K562 (cell line): ENCODE measurements around the gene DDIT3. TPM values are rescaled to one million over a fixed set of nuclear protein-coding genes. Genes with fewer than 3 reads are reported as not detected.

Experiments used
- CBX5 ChIP-seq: IDR thresholded peaks from 2 replicates; pipeline ENCODE4 v1.6.1; 2014; ENCODE audit warnings: low read depth, borderline replicate concordance
- CREM ChIP-seq: IDR thresholded peaks from 2 replicates; pipeline ENCODE4 v1.6.1; 2014; ENCODE audit warnings: antibody characterized with exemption, low read depth
- DPF2 ChIP-seq: fragments of 450-650 bp; IDR thresholded peaks from 2 replicates; pipeline ENCODE4 v1.6.1; 2016
- GATA2 ChIP-seq: sonication (generic); formaldehyde crosslinking; IDR thresholded peaks from 2 replicates; pipeline ENCODE4 v1.4.0; 2020; ENCODE audit warnings: mild to moderate bottlenecking, missing genetic modification reagents
- GTF2E2 ChIP-seq: fragments of 200-800 bp; sonication (Bioruptor generic); IDR thresholded peaks from 2 replicates; pipeline ENCODE4 v1.6.1; 2016; ENCODE audit warnings: missing genetic modification characterization, missing compliant biosample characterization
- HMG20B ChIP-seq: fragments of 250-450 bp; sonication (Bioruptor Pico); IDR thresholded peaks from 2 replicates; pipeline ENCODE4 v1.5.0; 2021; ENCODE audit warnings: mild to moderate bottlenecking
- HNRNPL ChIP-seq: fragments of 200-400 bp; formaldehyde crosslinking; IDR thresholded peaks from 2 replicates; pipeline ENCODE4 v1.6.1; 2017; ENCODE audit warnings: low read depth, mild to moderate bottlenecking, low read length
- KHSRP ChIP-seq: fragments of 450-650 bp; IDR thresholded peaks from 2 replicates; pipeline ENCODE4 v1.6.1; 2017
- KLF10 ChIP-seq: fragments of 250-450 bp; sonication (Bioruptor Pico); IDR thresholded peaks from 2 replicates; pipeline ENCODE4 v1.6.1; 2021; ENCODE audit warnings: matching md5 sums
- MEF2D ChIP-seq: conservative IDR thresholded peaks from 2 replicates; pipeline ENCODE4 v1.6.1; 2016; ENCODE audit warnings: low read depth, missing genetic modification characterization, missing compliant biosample characterization
- MTA2 ChIP-seq: fragments of 450-650 bp; IDR thresholded peaks from 2 replicates; pipeline ENCODE4 v1.6.1; 2016; ENCODE audit warnings: low read depth
- MTF1 ChIP-seq: fragments of 250-450 bp; sonication (Bioruptor Pico); IDR thresholded peaks from 2 replicates; pipeline ENCODE4 v1.9.0; 2021; ENCODE audit warnings: moderate library complexity, mild to moderate bottlenecking, inconsistent platforms, borderline replicate concordance
- NR1H2 ChIP-seq: sonication (generic); formaldehyde crosslinking; IDR thresholded peaks from 2 replicates; pipeline ENCODE4 v1.4.0; 2020; ENCODE audit warnings: mild to moderate bottlenecking, missing genetic modification reagents
- PHB ChIP-seq: fragments of 250-450 bp; sonication (Bioruptor Pico); IDR thresholded peaks from 2 replicates; pipeline ENCODE4 v1.5.0; 2021
- POLR2AphosphoS5 ChIP-seq: IDR thresholded peaks from 2 replicates; pipeline ENCODE4 v1.6.1; 2011; ENCODE audit warnings: mild to moderate bottlenecking, low read depth, low read length, moderate library complexity; ENCODE audit not compliant: control insufficient read depth, insufficient read depth
- RCOR1 ChIP-seq, 2 experiments: IDR thresholded peaks; 2 replicates each; pipeline ENCODE4 v1.6.1; 2012; ENCODE audit warnings: low read depth in 2 of 2, low read length in 2 of 2, borderline replicate concordance in 1 of 2, improper control_type of control experiment in 1 of 2
- SETDB1 ChIP-seq: IDR thresholded peaks from one replicate; pipeline ENCODE4 v1.6.1; 2012; ENCODE audit warnings: low read length, control low read depth, inconsistent platforms
- ZNF232 ChIP-seq: sonication (generic); formaldehyde crosslinking; IDR thresholded peaks from 2 replicates; pipeline ENCODE4 v1.8.0; 2022; ENCODE audit warnings: mild to moderate bottlenecking, missing genetic modification reagents
- ZSCAN32 ChIP-seq: fragments of 450-650 bp; formaldehyde crosslinking; IDR thresholded peaks from 2 replicates; pipeline ENCODE4 v1.4.0; 2020; ENCODE audit warnings: mild to moderate bottlenecking, moderate library complexity
- polyA plus RNA-seq, 8 experiments: library from polyadenylated mRNA; depleted of rRNA in 4 of 8; stranded (reverse) in 5 of 8; unstranded in 3 of 8; fragments of >200 nt; fragmentation: Nextera tagmentation in 2 of 8; fragmentation: Illumina TruSeq in 1 of 8; extraction: Ambion mirVana in 2 of 8; extraction: Trizol in 1 of 8; gene quantifications; 2 replicates each; pipeline versions ENCODE4 v1.2.1 to v1.2.3, GENCODE V29; 2011 to 2014; ENCODE audit warnings: inconsistent platforms in 1 of 8, missing spikeins in 1 of 8
- total RNA-seq, 7 experiments: library from RNA; depleted of rRNA in 6 of 7; stranded (reverse); fragments of >200 nt in 6 of 7; fragmentation: Illumina TruSeq in 2 of 7; extraction: Trizol in 2 of 7; gene quantifications; 2 replicates each; pipeline versions ENCODE4 v1.2.1 to v1.2.3, GENCODE V29; 2011 to 2021; ENCODE audit warnings: low replicate concordance in 1 of 7
- TF ChIP-seq, protein P1 (sequence below): fragments of 450-650 bp; IDR thresholded peaks from 2 replicates; pipeline ENCODE4 v1.6.1; 2018; ENCODE audit not compliant: partially characterized antibody
- TF ChIP-seq, protein P2 (sequence below): sonication (generic); formaldehyde crosslinking; IDR thresholded peaks from 2 replicates; pipeline ENCODE4 v1.8.0; 2023; ENCODE audit warnings: mild to moderate bottlenecking, missing genetic modification reagents
- TF ChIP-seq, protein P3 (sequence below): sonication (generic); formaldehyde crosslinking; IDR thresholded peaks from 2 replicates; pipeline ENCODE4 v1.4.0; 2020; ENCODE audit warnings: mild to moderate bottlenecking, missing genetic modification reagents
- TF ChIP-seq, protein P4 (sequence below): fragments of 200-800 bp; sonication (Bioruptor generic); IDR thresholded peaks from 2 replicates; pipeline ENCODE4 v1.6.1; 2017; ENCODE audit warnings: missing genetic modification characterization, missing compliant biosample characterization

DDIT3 gene
- total and polyA plus RNA-seq, 9 of the 15 experiments (the other 6 are each of a cell fraction or from before 2014, with no cell fraction given), result 59.1 to 272 (median 89.9) TPM

DNA sequence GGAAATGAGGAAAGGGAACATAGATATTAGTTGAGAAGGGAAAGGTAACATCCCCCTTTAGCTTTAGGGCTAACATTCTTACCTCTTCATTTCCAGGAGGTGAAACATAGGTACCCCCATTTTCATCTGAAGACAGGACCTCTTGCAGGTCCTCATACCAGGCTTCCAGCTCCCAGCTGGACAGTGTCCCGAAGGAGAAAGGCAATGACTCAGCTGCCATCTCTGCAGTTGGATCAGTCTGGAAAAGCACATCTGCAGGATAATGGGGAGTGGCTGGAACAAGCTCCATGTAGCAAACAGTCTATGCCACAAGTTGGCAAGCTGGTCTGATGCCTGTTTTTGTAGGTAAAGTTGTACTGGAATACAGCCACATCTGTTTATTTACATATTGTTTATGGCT is 3.1 kb downstream of the DDIT3 start (continued):
- TF ChIP-seq ZNF232 (CRISPR knock-in tag), result no peak
- no peak for TF ChIP-seq CREM
- no peak for TF ChIP-seq CBX5
- no peak for TF ChIP-seq SETDB1
- TF ChIP-seq RCOR1 (IDR thresholded peaks at IDR 0.05; ENCODE audit: borderline replicate concordance in 1 of 2, low read depth in 2 of 2, low read length in 2 of 2), result no peak
- no peak for TF ChIP-seq GTF2E2 (tag)
- no peak for TF ChIP-seq MTA2
- TF ChIP-seq KHSRP, result no peak
- TF ChIP-seq GATA2 (CRISPR knock-in tag), result no peak
- TF ChIP-seq ZSCAN32 (CRISPR knock-in tag), result no peak
- TF ChIP-seq POLR2AphosphoS5, result peak; percentile 64
- TF ChIP-seq MEF2D (tag), result no peak
- no peak for TF ChIP-seq DPF2
- TF ChIP-seq, protein P1, sequence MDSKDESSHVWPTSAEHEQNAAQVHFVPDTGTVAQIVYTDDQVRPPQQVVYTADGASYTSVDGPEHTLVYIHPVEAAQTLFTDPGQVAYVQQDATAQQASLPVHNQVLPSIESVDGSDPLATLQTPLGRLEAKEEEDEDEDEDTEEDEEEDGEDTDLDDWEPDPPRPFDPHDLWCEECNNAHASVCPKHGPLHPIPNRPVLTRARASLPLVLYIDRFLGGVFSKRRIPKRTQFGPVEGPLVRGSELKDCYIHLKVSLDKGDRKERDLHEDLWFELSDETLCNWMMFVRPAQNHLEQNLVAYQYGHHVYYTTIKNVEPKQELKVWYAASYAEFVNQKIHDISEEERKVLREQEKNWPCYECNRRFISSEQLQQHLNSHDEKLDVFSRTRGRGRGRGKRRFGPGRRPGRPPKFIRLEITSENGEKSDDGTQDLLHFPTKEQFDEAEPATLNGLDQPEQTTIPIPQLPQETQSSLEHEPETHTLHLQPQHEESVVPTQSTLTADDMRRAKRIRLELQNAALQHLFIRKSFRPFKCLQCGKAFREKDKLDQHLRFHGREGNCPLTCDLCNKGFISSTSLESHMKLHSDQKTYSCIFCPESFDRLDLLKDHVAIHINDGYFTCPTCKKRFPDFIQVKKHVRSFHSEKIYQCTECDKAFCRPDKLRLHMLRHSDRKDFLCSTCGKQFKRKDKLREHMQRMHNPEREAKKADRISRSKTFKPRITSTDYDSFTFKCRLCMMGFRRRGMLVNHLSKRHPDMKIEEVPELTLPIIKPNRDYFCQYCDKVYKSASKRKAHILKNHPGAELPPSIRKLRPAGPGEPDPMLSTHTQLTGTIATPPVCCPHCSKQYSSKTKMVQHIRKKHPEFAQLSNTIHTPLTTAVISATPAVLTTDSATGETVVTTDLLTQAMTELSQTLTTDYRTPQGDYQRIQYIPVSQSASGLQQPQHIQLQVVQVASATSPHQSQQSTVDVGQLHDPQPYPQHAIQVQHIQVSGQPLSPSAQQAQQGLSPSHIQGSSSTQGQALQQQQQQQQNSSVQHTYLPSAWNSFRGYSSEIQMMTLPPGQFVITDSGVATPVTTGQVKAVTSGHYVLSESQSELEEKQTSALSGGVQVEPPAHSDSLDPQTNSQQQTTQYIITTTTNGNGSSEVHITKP, result peak; percentile 15
- no peak for TF ChIP-seq MTF1 (CRISPR knock-in tag)
- TF ChIP-seq HNRNPL, result no peak
- TF ChIP-seq, protein P2, sequence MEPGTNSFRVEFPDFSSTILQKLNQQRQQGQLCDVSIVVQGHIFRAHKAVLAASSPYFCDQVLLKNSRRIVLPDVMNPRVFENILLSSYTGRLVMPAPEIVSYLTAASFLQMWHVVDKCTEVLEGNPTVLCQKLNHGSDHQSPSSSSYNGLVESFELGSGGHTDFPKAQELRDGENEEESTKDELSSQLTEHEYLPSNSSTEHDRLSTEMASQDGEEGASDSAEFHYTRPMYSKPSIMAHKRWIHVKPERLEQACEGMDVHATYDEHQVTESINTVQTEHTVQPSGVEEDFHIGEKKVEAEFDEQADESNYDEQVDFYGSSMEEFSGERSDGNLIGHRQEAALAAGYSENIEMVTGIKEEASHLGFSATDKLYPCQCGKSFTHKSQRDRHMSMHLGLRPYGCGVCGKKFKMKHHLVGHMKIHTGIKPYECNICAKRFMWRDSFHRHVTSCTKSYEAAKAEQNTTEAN (CRISPR knock-in tag), result no peak
- TF ChIP-seq, protein P3, sequence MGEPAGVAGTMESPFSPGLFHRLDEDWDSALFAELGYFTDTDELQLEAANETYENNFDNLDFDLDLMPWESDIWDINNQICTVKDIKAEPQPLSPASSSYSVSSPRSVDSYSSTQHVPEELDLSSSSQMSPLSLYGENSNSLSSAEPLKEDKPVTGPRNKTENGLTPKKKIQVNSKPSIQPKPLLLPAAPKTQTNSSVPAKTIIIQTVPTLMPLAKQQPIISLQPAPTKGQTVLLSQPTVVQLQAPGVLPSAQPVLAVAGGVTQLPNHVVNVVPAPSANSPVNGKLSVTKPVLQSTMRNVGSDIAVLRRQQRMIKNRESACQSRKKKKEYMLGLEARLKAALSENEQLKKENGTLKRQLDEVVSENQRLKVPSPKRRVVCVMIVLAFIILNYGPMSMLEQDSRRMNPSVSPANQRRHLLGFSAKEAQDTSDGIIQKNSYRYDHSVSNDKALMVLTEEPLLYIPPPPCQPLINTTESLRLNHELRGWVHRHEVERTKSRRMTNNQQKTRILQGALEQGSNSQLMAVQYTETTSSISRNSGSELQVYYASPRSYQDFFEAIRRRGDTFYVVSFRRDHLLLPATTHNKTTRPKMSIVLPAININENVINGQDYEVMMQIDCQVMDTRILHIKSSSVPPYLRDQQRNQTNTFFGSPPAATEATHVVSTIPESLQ, result no peak
- no peak for TF ChIP-seq HMG20B
- 0 out of 2 replicates have a peak, but pooled peaks have one; percentile 63 for TF ChIP-seq KLF10 (CRISPR knock-in tag)
- no peak; the same call in 1 of the 2 replicates for TF ChIP-seq PHB (CRISPR knock-in tag)
- TF ChIP-seq, protein P4, sequence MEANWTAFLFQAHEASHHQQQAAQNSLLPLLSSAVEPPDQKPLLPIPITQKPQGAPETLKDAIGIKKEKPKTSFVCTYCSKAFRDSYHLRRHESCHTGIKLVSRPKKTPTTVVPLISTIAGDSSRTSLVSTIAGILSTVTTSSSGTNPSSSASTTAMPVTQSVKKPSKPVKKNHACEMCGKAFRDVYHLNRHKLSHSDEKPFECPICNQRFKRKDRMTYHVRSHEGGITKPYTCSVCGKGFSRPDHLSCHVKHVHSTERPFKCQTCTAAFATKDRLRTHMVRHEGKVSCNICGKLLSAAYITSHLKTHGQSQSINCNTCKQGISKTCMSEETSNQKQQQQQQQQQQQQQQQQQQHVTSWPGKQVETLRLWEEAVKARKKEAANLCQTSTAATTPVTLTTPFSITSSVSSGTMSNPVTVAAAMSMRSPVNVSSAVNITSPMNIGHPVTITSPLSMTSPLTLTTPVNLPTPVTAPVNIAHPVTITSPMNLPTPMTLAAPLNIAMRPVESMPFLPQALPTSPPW (CRISPR knock-in tag), result no peak
- no peak for TF ChIP-seq NR1H2
